K562 treated with DMSO at 1 percent for 4 hours (cell line): ENCODE results near the gene GPR149. TPM values are rescaled to one million over a fixed set of nuclear protein-coding genes. Genes with fewer than 3 reads are reported as not detected.

Experiments used
- total RNA-seq: library from RNA; unstranded; fragments of 300-600 nt; gene quantifications from 2 replicates; pipeline ENCODE4 v1.2.3, GENCODE V29; 2022; ENCODE audit not compliant: insufficient read depth

GPR149 gene
- total RNA-seq, result not detected in 2 replicates

GRCh38 chr3:154430014-154430413 lies at the start of gene GPR149:
Gene GPR149, minus strand, starts transcription at chr3:154430190. Its CDS starts 575 bp downstream, at chr3:154429615.

GRCh38 chr3:154323891-154324738 lies 105.9 kb downstream of the GPR149 start, which contains the start of gene DHX36:
Gene DHX36, minus strand, starts transcription at chr3:154324487. Its CDS starts 71 bp downstream, at chr3:154324416.

Other genes starting within 250 kb of the GPR149 start
- gene DHX36, start 105.7 kb downstream of the GPR149 start, total RNA-seq, result 9.0 and 26.7 TPM in 2 replicates